ENCODE data around the gene RASGEF1C.

The RASGEF1C gene

GRCh38 chr5:180198208-180198607 is 10.8 kb downstream of the RASGEF1C start:
- no peak for DNase-seq (ENCODE audit: low read depth in 2 of 2)
- no peak for TF ChIP-seq CTCF (IDR thresholded peaks at IDR 0.05; ENCODE audit: low read depth, low read length)
- H3K4me3 ChIP-seq (replicated peaks in 1 of 2; ENCODE audit: low read depth in 2 of 2, low read length in 2 of 2) = no peak overlapping the region

GRCh38 chr5:180197016-180197702 is 11.9 kb downstream of the RASGEF1C start:
- no peak for TF ChIP-seq CTCF (IDR thresholded peaks at IDR 0.05; ENCODE audit: low read depth, low read length)
- no peak overlapping the region for H3K4me3 ChIP-seq (replicated peaks in 1 of 2; ENCODE audit: low read depth in 2 of 2, low read length in 2 of 2)
- DNase-seq (ENCODE audit: low read depth in 2 of 2) = no peak

- H3K4me3 ChIP-seq (replicated peaks in 1 of 2; ENCODE audit: low read depth in 2 of 2, low read length in 2 of 2) = no peak overlapping the region
Observed at GRCh38 chr5:180194410-180195345, 14.3 kb downstream of the RASGEF1C start.

GRCh38 chr5:180193749-180194375 is 15.1 kb downstream of the RASGEF1C start:
- no peak for TF ChIP-seq CTCF (IDR thresholded peaks at IDR 0.05; ENCODE audit: low read depth, low read length)
- no peak for DNase-seq (ENCODE audit: low read depth in 2 of 2)
- H3K4me3 ChIP-seq (replicated peaks in 1 of 2; ENCODE audit: low read depth in 2 of 2, low read length in 2 of 2) = no peak overlapping the region

More at GRCh38 chr5:180194410-180195345, 14.3 kb downstream of the RASGEF1C start:
- DNase-seq (ENCODE audit: low read depth in 2 of 2) = no peak
- TF ChIP-seq CTCF (IDR thresholded peaks at IDR 0.05; ENCODE audit: low read depth, low read length) = no peak

- TF ChIP-seq CTCF (IDR thresholded peaks at IDR 0.05; ENCODE audit: low read depth, low read length) = no peak
- no peak overlapping the region for H3K4me3 ChIP-seq (replicated peaks in 1 of 2; ENCODE audit: low read depth in 2 of 2, low read length in 2 of 2)
- DNase-seq (ENCODE audit: low read depth in 2 of 2) = no peak
Observed at GRCh38 chr5:180191716-180192115, 17.3 kb downstream of the RASGEF1C start.

GRCh38 chr5:180187767-180188166 is 21.2 kb downstream of the RASGEF1C start:
- H3K4me3 ChIP-seq (replicated peaks in 1 of 2; ENCODE audit: low read depth in 2 of 2, low read length in 2 of 2) = no peak overlapping the region
- no peak for TF ChIP-seq CTCF (IDR thresholded peaks at IDR 0.05; ENCODE audit: low read depth, low read length)
- no peak for DNase-seq (ENCODE audit: low read depth in 2 of 2)

All from cardiac fibroblast (primary cell).